HG03175 (cell line): Measurements from ENCODE around the gene NFE2.
"Not testable (repeated sequence)": the region's sequence is repeated elsewhere in the genome, so short reads cannot be mapped to it uniquely, and the experiment has no call there.

Experiments used
- ATAC-seq: cut with Tn5 transposase; IDR thresholded peaks from one replicate; pipeline ENCODE4 v1.9.1; 2021; ENCODE audit warnings: mild to moderate bottlenecking, moderate library complexity; ENCODE audit not compliant: unreplicated experiment

Gene NFE2

DNA sequence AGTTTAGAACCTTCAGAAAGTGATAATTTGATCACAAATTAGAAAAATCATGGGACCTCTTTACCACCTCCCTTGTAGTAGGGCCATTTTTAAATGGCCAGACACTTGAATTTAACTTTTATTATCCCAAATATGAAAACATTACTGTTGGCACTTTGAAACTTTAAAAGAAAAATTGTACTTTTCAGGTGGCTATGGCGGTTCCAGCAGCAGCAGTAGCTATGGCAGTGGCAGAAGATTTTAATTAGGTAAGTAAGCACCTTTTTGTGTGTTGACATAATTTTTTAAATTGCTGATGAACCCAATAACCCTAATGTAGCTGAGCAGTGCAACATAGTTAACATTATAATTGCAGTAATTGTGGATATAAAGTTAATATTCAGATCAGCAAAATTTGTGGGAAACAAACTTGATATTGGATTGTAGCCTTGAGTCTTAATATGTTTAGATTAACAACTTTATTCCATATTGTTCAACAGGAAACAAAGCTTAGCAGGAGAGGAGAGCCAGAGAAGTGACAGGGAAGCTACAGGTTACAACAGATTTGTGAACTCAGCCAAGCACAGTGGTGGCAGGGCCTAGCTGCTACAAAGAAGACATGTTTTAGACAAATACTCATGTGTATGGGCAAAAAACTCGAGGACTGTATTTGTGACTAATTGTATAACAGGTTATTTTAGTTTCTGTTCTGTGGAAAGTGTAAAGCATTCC lies 16.6 kb downstream of the NFE2 start:
- not testable (repeated sequence) for ATAC-seq

DNA sequence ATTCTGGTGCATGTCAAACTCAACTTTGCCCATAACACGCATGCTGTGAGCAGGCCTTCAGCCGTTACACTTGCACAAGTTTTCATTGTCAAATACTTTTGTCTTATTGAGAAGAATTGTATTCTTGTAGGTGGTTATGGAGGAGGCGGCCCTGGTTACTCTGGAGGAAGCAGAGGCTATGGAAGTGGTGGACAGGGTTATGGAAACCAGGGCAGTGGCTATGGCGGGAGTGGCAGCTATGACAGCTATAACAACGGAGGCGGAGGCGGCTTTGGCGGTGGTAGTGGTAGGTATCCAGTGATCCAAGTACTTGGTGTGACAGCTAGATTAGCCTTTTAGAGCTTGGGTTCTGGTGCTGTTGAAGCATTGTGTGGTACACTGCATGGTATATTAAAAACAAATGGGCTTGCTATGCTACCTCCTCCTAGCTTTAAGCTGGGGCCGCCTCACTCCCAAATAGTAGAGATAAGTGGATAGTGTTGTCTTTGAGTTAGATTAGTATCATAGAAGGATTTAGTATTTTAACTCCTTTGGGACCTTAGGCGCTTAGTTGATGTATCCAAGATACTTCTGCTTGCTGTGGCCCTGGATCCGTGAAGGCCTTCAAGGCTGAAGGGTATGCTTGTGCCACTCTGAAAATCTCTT lies 17.7 kb downstream of the NFE2 start:
- no peak for ATAC-seq

DNA sequence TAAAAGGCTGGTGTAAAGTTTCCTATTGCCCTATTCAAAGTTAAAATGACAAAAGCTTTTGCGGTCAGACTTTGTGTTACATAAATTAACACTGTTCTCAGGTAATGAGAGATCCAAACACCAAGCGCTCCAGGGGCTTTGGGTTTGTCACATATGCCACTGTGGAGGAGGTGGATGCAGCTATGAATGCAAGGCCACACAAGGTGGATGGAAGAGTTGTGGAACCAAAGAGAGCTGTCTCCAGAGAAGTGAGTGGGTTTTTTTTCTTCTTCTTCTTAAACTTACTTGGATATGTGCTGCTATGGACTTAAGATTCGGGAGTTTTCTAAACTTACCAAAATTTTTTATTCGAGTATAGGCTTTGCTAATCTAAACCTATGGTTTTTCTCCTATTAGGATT lies 19.1 kb downstream of the NFE2 start:
- ATAC-seq, result not testable (repeated sequence)

DNA sequence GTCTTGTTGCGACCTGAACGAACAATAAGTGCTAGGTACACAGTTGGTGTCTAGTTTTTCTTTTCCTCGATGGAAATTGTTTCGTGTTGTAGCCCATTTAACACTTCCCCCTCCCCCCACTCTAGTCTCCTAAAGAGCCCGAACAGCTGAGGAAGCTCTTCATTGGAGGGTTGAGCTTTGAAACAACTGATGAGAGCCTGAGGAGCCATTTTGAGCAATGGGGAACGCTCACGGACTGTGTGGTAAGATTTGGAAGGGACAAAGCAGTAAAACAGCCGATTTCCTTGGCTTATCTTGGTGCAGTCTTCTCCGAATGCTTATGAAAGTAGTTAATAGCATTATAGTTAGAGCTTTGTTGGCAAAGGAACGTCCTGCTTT lies 19.6 kb downstream of the NFE2 start:
- not testable (repeated sequence) for ATAC-seq

DNA sequence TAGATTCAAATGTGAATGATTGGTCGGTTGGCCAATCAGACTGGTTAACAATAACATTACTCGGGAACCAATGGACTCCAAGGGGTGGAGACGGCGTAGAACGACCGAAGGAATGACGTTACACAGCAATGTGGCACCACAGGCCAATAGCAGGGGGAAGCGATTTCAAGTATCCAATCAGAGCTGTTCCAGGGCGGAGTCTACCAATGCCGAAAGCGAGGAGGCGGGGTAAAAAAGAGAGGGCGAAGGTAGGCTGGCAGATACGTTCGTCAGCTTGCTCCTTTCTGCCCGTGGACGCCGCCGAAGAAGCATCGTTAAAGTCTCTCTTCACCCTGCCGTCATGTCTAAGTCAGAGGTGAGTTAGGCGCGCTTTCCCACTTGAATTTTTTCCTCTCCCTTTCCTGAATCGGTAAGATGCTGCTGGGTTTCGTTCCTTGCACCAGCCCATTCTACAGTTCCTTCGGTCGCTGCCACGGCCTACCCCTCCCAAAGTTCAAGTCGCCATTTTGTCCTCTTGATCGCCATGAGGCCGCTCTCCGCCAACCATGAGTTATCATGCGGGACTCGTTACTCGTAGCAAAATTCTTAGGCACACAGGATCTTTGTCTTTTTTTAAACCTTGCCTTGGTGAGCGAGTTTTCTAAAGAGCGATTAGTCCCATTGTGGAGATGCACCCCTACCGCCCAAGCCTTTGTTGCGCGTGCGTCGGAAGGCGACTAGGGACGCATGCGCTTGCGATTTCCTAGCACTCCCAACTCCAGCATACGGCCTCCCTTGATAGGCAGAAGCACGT lies 20.2 kb downstream of the NFE2 start, which contains the start of gene HNRNPA1:
Gene HNRNPA1, plus strand, starts transcription at position 259 of the 793 bp plus-strand sequence. Its CDS starts 82 bp downstream, at position 341.
- peak; percentile 89 for ATAC-seq

DNA sequence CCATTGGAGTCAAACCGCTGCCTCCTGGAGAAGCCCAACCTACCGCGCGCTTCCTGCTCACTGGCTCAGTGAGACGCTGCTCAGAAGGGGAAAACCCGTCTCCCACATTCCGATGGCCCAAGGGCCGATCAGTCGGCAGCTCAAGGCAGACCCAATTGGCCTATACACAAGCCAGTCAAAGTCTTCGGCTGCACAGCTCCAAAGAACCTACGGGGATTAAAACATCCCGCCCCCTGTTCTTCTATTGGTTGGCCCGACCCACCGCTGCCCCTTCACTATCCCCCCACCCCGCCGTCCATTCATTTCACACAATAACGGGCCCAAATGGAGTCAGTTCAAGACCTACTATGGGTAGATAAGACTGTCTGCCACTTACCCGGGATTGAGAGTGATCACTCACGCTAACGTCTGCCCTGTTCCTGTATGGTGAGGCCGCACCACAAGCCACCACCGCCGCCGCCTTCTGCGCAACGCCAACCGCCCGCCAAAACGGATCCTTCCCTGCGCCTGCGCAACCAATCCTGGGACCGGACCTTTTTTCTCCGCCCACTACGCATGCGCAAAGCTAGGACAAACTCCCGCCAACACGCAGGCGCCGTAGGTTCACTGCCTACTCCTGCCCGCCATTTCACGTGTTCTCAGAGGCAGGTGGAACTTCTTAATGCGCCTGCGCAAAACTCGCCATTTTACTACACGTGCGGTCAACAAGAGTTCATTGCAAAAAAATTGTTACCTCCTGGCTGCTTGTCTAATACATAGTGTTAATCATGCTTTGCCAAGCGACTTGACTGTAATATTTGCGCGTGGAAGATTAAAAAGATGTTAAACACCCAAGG lies 21.0 kb downstream of the NFE2 start, which contains the start of gene CBX5:
Gene CBX5, minus strand, starts transcription at position 491 of the 836 bp plus-strand sequence. CDS start 22,472 bp downstream, outside the sequence.
- ATAC-seq, result peak; percentile 74

DNA sequence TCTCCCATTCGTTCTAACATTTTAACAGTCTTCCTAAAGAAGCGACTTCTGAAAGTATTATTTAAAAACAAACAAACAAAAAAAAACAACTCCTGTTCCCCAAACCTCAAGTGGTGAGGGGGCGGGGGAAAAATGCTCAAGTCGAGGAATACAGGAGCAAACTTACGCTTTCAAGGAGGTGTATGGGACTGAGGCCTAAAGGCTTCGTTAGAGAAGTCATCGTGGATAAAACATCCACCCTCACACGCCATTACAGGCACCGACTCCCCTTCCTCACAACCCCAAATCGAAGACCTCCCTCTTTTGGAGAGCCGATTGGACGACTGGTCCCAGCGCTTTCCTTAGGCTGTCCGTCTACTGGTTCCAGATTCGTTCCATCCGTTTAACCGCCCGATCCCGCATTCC lies 21.6 kb downstream of the NFE2 start:
- no peak for ATAC-seq

DNA sequence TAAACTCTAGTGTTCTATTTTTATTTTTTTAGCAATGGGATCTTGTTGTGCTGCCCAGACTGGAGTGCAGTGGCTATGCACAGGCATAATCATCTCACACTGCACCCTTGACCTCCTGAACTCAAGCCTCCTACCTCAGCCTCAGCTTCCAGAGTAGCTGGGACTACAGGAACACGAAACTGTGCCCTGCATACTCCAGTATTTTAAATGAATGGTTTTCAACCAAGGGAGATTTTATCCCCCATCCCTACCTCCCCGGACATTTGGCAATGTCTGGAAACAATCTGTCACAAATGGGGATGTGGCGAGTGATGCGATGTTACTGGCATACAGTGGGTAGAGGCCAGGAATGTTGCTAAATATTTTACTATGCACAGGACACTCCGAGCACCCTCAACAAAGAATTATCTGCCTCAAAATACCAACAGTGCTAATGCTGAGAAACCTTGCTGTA lies 23.0 kb downstream of the NFE2 start:
- no peak for ATAC-seq

DNA sequence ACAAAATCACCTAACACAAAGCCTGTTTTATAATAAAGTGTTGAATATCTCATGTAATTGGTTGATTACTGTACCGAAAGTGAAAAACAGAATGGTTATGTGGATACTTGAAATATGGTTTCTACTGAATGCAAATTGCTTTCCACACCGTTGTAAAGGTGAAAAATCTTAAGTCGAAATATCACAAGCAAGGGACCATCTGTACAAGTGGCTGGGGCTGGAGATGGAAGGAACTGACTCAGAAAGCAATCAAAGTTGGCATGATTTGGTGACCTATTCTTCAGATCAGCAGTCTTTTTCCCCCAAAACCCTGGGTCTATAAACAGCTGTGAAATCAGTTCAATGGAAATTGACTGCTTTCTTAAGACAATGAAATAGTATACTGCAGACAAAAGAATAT lies 24.4 kb downstream of the NFE2 start:
- ATAC-seq, result no peak

DNA sequence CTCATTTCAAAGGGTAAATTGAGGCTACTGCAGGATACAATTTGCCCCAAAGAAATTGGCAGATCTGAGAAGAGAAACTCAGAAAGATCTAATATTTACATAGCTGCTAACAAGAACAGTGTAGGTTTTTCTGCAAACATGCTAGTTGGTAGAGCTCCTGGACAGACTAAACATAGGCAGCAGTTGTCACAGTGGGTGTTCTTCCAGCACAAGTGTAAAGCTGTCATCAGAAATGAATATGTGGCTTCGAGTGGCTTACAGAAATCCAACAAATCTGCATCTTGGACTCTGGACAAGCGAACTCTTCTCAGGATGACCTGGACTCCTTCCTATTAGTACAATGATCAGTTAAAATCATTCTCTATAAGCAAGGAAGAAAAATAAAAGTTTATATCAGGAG lies 26.8 kb downstream of the NFE2 start:
- no peak for ATAC-seq

DNA sequence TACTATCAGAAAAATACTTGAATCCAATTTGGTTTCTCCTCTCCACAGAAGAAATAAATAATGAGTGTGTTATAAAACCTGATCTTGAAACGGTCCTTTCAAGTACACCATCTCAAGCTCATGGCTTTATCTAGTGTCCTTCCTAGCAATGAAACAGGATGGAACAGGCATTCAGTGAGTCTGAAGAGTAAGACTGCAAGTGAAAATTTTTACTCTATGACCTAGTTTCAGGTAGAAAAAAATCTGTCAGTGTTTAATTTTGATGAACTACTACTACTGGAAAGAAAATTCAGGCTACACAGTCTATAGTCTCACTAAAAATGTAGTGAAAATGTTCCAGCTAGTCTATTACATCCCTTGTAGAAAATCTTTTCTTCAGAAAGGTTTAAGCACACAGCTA lies 28.6 kb downstream of the NFE2 start:
- no peak for ATAC-seq

DNA sequence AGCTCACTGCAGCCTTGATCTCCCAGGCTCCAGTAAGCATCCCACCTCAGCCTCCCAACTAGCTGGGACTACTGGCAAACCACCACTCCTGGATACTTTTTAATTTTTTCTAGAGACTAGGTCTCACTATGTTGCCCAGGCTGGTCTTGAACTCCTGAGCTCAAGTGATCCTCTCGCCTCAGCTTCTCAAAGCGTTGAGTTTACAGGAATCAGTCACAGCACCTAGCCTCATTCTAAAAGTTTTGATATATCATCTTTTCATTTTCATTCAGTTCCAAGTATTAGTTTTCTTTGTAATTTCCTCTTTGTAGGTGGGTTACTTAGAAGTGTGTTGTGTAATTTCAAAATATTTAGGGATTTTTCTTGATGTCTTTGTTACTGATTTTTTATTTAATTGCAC lies 30.5 kb downstream of the NFE2 start:
- no peak for ATAC-seq

DNA sequence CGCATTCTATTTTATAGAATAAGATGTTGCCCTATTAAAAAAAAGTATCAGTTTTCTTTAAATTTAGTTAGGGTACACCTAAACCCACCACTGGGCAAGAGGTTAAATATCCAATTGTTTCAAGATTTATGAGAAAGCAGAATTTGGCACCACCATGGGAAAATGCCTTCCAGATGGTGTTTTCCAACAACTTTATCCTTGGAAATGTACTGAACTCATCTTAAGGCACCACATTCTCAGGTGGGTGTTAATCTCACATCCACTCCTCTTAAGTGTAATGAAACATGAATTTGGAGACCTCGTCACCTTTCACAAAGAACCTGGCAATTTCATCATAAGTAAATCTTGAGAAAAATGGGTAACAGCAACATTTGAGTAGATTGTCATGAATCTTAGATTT lies 34.0 kb downstream of the NFE2 start:
- ATAC-seq, result no peak

DNA sequence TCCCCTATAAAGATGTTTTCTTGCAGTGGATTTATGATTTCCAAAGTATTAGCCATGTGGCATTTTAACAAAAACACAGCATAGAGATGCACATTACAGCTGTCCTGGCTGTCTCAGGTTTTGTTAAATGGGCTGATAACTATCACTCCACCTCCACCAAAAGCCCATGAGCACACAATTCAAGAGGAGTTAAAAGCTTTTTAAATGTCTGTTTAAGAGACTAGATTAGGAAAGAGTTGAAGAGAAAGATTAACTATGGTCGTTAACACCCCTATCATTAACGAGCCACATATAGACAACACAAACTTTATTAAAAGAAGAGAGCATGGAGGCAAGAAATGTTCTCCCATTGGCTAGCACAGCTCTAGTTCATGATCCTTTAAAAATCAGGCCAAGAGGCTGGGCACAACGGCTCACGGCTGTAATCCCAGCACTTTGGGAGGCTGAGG lies 35.4 kb downstream of the NFE2 start:
- ATAC-seq, result no peak

DNA sequence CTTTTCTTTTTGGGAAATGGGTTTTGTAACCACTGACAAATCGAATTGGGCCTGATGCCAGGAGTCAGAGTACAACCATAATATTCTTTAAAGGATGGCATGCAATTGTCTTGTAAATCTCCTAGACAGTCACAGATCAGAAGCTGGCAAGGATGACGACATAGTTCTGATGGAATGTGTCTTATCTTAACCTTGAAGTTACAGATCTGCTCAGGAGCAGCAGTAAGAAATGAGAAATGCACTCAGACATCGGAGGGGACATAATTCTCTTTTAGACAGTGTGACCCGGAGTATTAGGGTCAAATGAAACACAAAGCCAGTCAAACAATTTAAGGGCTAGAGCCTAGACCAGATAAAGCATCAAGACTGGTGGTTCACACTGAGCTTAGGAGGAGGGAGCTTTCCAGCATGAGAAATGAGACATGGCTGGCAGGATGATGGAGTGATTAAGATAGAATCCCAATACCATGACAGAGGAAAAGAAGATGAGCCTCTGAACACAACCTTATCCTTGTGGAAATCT lies 38.4 kb downstream of the NFE2 start:
- ATAC-seq, result no peak

DNA sequence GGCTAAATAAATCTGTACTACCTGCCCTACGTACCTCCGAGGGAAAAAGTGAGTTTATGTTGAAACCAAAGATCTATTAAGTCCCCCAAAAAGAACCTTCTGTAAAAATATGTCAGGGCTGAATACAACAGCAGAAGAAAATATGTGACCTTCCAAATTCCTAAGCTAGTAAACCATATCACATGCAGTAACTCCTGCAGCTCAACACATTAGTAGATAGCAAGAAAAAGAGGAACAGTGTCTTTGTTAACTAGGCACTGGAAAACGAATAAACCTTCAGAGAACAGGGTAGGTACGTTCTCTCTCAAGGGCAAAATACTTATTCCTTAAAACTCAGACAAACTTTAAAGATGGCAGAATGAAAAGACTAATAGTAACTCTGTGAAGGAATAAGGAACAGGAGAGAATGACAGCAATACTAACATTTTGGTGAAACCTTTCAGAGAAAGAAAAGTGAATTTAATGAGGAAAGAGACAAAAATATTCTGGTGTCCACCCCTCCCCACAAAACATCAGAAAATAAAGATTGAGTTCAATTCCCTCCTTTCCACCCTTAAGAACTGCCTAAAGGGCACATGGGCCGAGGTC lies 38.9 kb downstream of the NFE2 start:
- no peak for ATAC-seq

DNA sequence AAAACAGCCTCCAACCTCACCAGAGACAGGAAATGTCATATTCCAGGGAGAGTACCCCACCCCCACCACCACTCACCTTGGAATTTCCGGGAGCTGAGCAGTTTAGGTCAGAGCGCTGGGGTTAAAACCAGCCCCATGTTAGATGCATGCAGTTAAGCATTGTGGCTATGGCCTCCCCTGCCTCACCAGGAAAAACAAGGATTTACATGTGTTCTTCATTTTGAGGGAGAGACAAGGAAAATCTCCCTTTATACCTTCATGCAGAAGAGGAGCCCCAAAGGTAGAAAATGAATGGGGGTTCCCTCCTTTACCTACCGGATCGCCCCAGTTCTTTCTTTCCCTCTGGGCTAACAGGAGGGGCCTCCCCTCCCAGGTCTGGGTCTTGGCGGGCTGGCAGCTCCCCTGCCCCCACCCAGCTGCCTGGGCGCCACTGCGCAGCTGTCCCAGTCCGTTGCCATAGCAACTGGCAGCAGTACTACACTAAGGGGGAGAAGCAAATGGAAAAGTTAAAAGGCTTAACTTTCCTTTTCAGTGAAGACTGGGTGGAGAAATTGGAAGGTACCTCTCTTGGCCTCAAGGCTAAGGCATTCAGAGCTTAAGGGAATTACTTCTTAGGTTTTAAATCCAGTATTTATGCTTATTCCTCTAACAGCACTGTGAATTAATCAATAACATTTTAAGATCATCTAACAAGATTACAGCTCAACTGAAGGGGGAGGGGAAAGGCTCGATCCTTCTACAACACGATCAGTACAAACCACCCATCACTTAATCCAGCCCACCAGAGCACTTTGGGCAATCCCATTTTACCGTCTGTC lies 41.4 kb downstream of the NFE2 start:
- ATAC-seq, result no peak

DNA sequence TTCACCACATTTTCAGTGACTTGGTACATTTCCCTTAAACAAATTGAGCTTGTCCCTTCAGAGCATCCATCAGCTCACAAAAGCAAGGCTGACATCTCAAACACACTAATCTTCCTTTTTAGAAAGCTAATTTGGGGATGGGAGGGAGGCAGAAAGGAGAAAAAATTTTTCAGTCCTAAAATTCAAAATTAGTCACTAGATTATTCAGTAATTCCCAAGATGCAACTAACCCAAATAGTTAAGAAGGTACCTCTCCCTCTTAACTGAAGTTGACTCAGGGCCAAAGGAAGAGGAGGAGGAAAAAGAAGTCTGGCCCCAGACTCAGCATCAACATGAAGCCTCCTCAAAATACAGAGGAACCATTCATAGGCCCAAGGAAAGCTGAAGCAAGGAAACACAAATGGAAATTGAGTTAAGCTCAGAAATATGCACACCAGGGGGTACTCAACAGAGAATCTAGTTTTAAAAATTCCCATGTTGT lies 42.6 kb downstream of the NFE2 start:
- no peak for ATAC-seq

DNA sequence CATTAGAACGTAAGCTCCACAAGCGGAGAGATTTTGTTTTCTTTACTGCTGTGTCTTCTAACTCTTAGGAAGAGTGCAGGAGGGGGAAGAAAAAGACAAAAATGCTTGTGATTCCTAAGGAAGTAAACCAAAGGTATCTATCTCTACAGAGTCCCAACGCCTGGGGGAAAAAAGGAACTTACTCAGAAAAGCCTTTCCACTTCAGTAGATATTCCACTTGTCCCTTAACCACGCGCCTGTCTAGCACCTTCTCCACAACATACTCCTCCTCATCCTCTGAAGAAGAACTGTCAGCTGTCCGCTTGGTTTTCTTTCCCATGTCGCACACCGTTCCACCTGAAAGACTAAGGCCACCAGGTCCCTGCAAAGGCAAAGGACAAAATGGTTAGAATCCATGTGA lies 43.5 kb downstream of the NFE2 start:
- no peak for ATAC-seq
